Measurements from ENCODE around the gene HCRTR1.

The HCRTR1 gene

DNA sequence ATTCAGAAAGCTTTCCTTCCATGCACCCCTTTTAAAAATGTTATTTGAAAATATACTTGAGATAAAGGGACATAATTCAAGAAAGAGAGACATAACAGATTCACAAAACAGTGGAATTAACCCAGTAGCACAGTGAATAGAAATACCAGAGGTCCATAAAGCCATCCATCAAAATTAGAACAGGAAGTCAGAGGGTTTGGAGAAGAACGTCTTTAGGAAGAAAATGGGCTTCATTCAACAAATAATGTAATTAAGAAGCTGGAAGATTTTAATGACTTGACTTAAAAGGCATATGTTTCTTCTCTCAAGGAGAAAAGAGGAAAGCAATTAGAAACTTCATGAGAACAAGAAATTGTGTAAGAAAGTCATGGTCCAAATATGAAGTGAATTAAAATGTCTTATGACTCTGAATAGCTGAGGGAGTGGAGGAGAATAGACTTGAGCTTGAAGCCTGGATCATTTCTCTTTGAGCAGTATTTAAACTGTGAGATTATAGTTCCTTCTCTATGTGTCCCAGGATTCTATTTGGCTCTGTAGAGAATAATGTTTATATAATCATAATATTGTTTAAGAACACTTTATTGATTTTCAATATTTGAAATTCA is 7.9 kb upstream of the HCRTR1 start:
- no peak for DNase-seq (ENCODE audit: low read depth)
- no peak overlapping the region for H3K4me3 ChIP-seq (replicated peaks; ENCODE audit: low read depth, low read length)
- TF ChIP-seq, protein P1, sequence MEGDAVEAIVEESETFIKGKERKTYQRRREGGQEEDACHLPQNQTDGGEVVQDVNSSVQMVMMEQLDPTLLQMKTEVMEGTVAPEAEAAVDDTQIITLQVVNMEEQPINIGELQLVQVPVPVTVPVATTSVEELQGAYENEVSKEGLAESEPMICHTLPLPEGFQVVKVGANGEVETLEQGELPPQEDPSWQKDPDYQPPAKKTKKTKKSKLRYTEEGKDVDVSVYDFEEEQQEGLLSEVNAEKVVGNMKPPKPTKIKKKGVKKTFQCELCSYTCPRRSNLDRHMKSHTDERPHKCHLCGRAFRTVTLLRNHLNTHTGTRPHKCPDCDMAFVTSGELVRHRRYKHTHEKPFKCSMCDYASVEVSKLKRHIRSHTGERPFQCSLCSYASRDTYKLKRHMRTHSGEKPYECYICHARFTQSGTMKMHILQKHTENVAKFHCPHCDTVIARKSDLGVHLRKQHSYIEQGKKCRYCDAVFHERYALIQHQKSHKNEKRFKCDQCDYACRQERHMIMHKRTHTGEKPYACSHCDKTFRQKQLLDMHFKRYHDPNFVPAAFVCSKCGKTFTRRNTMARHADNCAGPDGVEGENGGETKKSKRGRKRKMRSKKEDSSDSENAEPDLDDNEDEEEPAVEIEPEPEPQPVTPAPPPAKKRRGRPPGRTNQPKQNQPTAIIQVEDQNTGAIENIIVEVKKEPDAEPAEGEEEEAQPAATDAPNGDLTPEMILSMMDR (IDR thresholded peaks at IDR 0.05; ENCODE audit: low read length, missing control alignments): no peak

GRCh38 chr1:31614414-31615005 is 3.0 kb upstream of the HCRTR1 start:
- DNase-seq (ENCODE audit: low read depth): no peak
- TF ChIP-seq, protein P1 (IDR thresholded peaks at IDR 0.05; ENCODE audit: low read length, missing control alignments): no peak
- no peak overlapping the region for H3K4me3 ChIP-seq (replicated peaks; ENCODE audit: low read depth, low read length)

DNA sequence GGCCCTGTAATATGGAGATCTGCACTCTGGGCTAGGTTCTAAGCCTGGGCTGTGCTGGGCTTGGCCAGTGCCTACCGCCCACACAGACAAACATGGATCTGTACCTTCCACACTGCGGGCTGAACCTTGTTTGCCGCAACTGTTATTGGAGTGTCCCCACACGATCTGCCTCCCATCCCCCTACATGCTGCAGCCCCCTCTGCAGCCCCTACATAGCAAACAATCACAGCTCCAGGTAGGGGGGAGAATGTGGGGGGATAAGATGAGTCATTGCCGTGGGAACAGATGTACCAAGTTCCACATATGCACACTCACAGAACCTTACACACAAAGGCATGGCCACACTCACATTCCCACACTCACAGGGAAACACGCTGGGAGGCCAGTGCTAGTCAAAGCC is 2.1 kb upstream of the HCRTR1 start:
- TF ChIP-seq, protein P1 (IDR thresholded peaks at IDR 0.05; ENCODE audit: low read length, missing control alignments): no peak
- DNase-seq (ENCODE audit: low read depth): no peak
- H3K4me3 ChIP-seq (replicated peaks; ENCODE audit: low read depth, low read length): no peak overlapping the region

DNA sequence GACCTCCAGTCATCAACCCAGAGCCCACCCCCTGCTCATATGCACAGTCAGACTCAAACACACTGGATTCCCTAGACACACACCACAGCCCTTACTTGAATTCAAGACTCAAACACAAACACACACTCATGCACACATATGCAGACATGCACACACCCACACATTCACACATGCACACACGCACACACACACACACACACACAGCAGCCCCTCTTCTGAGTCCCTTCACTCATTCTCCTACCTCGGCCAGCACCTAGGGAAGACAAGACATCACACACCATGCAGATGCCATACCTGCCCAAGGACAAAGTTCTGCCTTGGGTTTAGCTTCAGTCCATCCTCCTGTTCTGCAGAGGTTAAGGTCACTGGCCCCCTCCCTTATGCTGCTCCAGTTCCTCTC is 1.6 kb upstream of the HCRTR1 start:
- TF ChIP-seq, protein P1 (IDR thresholded peaks at IDR 0.05; ENCODE audit: low read length, missing control alignments): no peak
- DNase-seq (ENCODE audit: low read depth): no peak
- no peak overlapping the region for H3K4me3 ChIP-seq (replicated peaks; ENCODE audit: low read depth, low read length)

DNA sequence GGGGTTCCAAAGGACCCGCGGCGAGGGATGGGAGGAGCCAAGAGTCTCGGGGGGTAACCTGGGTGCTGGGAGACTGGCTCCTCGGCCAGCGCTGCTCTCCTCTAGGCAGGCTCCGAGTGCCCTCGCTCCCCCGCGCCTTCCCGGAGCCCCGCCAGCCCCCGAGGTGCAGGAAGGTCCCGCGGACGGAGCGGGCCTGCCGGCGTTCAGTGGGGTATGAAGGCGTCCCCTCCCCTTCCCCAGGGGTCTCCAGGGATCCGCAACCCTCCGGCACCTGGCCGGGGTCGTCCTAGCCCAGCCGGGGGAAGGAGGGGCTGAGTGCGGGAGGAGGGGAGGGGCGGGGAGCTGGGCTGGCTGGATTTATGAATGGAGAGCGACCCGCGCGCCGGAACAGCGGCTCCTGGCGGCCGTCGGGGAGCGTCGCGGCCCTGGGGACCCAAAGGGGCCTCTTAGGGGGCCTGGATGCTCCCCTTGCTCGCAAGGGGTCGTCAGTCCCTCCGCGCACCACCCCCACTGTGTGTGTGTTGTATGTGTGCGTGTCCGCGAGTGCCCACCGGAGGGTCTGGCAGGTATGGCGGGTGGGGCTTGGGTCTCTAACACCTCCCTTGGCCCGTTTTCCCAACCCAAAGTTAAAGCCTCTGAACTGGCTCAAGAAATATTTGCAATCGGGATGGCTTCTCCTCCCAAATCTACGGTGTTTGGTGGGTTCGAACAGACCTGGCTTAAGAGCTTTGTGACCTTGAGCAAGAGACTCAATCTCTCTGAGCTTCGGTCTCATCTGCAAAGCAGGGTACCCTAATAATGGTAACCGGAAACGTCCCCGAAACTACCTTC is 642 bp downstream of the HCRTR1 start:
- H3K4me3 ChIP-seq (replicated peaks; ENCODE audit: low read depth, low read length): peak overlapping the region; percentile 49
- TF ChIP-seq, protein P1 (IDR thresholded peaks at IDR 0.05; ENCODE audit: low read length, missing control alignments): peak; percentile 62
- peak; percentile 43 for DNase-seq (ENCODE audit: low read depth)

- H3K4me3 ChIP-seq (replicated peaks; ENCODE audit: low read depth, low read length): no peak overlapping the region
- no peak for DNase-seq (ENCODE audit: low read depth)
- TF ChIP-seq, protein P1 (IDR thresholded peaks at IDR 0.05; ENCODE audit: low read length, missing control alignments): no peak
Observed at GRCh38 chr1:31618916-31619846, 1.7 kb downstream of the HCRTR1 start.

Measured in fibroblast of pulmonary artery (primary cell).